Heart left ventricle (tissue), 16 donors: Measurements from ENCODE around the gene KLHL9. TPM values are rescaled to one million over a fixed set of nuclear protein-coding genes. Genes with fewer than 3 reads are reported as not detected.

Experiments
- ATAC-seq, 4 donors: fragments of 200-7000 bp; cut with Tn5 transposase; one replicate each; pipeline ENCODE4 v1.9.1; 2020 to 2022; ENCODE audit warnings: moderate library complexity in 4 of 4, mild to moderate bottlenecking in 3 of 4, moderate number of reproducible peaks in 1 of 4
- DNase-seq, 5 donors: peaks; one replicate each; pipeline ENCODE4 v3.0.0-alpha.2; 2020
- H3K27ac ChIP-seq, 12 donors: fragments of 200-600 bp; sonication (generic) in 4 of 12; one replicate each; pipeline versions ENCODE4 v1.5.0 to v1.8.0; 2016 to 2022; ENCODE audit warnings: mild to moderate bottlenecking in 2 of 12
- H3K27me3 ChIP-seq, 9 donors: fragments of 200-600 bp; sonication (generic) in 2 of 9; one replicate each; pipeline versions ENCODE4 v1.5.1 to v1.8.0; 2016 to 2022; ENCODE audit warnings: mild to moderate bottlenecking in 3 of 9
- H3K36me3 ChIP-seq, 9 donors: fragments of 200-600 bp; sonication (generic) in 2 of 9; one replicate each; pipeline versions ENCODE4 v1.5.0 to v1.8.0; 2018 to 2022; ENCODE audit warnings: mild to moderate bottlenecking in 2 of 9
- H3K4me1 ChIP-seq, 12 donors: fragments of 200-600 bp; sonication (generic) in 4 of 12; one replicate each; pipeline versions ENCODE4 v1.5.0 to v1.8.0; 2016 to 2022; ENCODE audit warnings: mild to moderate bottlenecking in 3 of 12
- H3K4me3 ChIP-seq, 12 donors: fragments of 200-600 bp; sonication (generic) in 4 of 12; one replicate each; pipeline versions ENCODE4 v1.5.0 to v1.8.0; 2017 to 2022; ENCODE audit warnings: mild to moderate bottlenecking in 9 of 12, moderate library complexity in 4 of 12
- H3K9me3 ChIP-seq, 12 donors: fragments of 200-600 bp; sonication (generic) in 4 of 12; one replicate each; pipeline versions ENCODE4 v1.5.0 to v1.8.0; 2016 to 2022; ENCODE audit warnings: mild to moderate bottlenecking in 1 of 12
- POLR2A ChIP-seq, 2 donors: fragments of 450-650 bp; IDR thresholded peaks; one replicate each; pipeline ENCODE4 v1.6.1; 2017; ENCODE audit warnings: antibody characterized with exemption in 2 of 2, mild to moderate bottlenecking in 2 of 2, moderate library complexity in 2 of 2
- WGBS, 4 donors: extraction: QIAGEN DNeasy Blood & Tissue Kit in 2 of 4; methylation state at CpG; one replicate each; pipeline versions ENCODE4 v1.1.5 to v1.1.7; 2013 to 2018; 5-methylcytosine and 5-hydroxymethylcytosine counted together
- intact Hi-C, 10 donors: fragments of 100-400 bp; cut with DNase I; formaldehyde crosslinking; loops; one replicate each; pipeline versions ENCODE4 v1.11.1 to v1.14.2; 2022
- polyA plus RNA-seq, 2 donors: library from polyadenylated mRNA; stranded (reverse); fragments of 200-250 nt; gene quantifications; one replicate each; pipeline ENCODE4 v1.2.3, GENCODE V29; 2013
- total RNA-seq, 9 donors: library from RNA; depleted of rRNA in 2 of 9; stranded (reverse); fragments of >200 nt in 2 of 9; fragmentation: NEBNext Ultra II Directional in 3 of 9; extraction: Animal tissue kit (Norgen Biotek cat#: 25700) in 3 of 9; gene quantifications; one replicate each; pipeline versions ENCODE4 v1.1.0 to v1.2.4, GENCODE V29; 2016 to 2023
- TF ChIP-seq, protein P1 (sequence below), 12 donors: fragments of 200-600 bp; sonication (generic) in 4 of 12; IDR thresholded peaks; one replicate each; pipeline versions ENCODE4 v1.5.0 to v1.8.0; 2018 to 2022; ENCODE audit warnings: antibody characterized with exemption in 12 of 12, mild to moderate bottlenecking in 5 of 12
- donor health status: ischemic (EF 13 %, LVEDD 7.1; RV severe dilation, severe dysfunction).
- donor health status: healthy with polysubstance abuse.
- donor health status: DM: no; HTN: yes; CAD: no.
- donor health status: DM: no; HTN: no; CAD: no.
- donor health status: ischemic (EF 25% LVEDD 6.9; RV normal size, moderate dysfunction).
- donor health status: ischemic (EF 25% LVEDD 5.7; RV mildly dilated, moderate dysfunction).
- donor health status: healthy.
- donor health status: DM: yes; HTN: yes; CAD: no.
- donor health status: ischemic (EF 35%, LVEDD 5.7; RV mildly dilated, moderate dysfunction).
- donor health status: nonischemic (EF 11% LVEDD 7.7; RV severe dilation, severe dysfunction).
- donor health status: DM: yes; HTN: yes; CAD: no.
- donor health status: PGD.
- donor health status: ischemic (EF 29% LVEDD 5.4; RV normal size, mild dysfunction).
- donor health status: nonischemic (EF 23%, LVEDD 6.1; RV moderate dilation, normal function).

KLHL9 gene
- total and polyA plus RNA-seq, 11 donors: 4.4 to 15.1 (median 11.8) TPM

DNA sequence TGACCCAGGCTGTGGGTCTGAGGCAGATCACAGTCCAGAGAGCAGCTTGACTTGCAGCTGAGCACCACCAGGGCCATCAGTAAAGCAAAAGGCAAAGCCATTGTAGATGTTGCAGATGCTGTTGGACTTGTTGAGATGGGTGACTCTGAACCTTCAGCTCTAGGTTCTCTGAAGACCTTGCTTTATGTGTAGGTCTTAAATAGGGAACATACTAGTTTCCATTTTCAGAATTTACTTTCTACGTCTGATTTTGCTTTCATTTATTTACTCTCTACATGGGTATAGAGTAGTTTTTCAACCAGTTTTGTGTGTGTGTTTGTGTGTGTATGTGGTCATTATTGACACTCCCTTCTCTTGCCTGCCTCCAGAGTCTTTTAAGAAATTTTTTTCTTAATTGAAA is 15.6 kb upstream of the KLHL9 start, which contains the start of gene IFNA6:
IFNA6 (minus strand) TSS at position 101 of the 400 bp plus-strand sequence; CDS start at position 101, 0 bp downstream.
- Histone ChIP-seq H3K4me3 (no peak within 1 kb of the TSS), H3K4me1 (no peaks in the 10 kb centered on the region), H3K36me3 (no peaks in the 10 kb centered on the region), H3K9me3 (peaks cover 0 to under 1% (median 0%) of the 10 kb centered on the region in 12 donors), H3K27me3 (peaks cover 0 to 23% (median 0%) of the 10 kb centered on the region in 9 donors), H3K27ac (no peak within 1 kb of the TSS)
- intact Hi-C loops: no loop called here
- DNase-seq (no peak), ATAC-seq (no peak)
- TF ChIP-seq POLR2A (IDR thresholded peaks at IDR 0.05): no peak
- TF ChIP-seq, protein P1, sequence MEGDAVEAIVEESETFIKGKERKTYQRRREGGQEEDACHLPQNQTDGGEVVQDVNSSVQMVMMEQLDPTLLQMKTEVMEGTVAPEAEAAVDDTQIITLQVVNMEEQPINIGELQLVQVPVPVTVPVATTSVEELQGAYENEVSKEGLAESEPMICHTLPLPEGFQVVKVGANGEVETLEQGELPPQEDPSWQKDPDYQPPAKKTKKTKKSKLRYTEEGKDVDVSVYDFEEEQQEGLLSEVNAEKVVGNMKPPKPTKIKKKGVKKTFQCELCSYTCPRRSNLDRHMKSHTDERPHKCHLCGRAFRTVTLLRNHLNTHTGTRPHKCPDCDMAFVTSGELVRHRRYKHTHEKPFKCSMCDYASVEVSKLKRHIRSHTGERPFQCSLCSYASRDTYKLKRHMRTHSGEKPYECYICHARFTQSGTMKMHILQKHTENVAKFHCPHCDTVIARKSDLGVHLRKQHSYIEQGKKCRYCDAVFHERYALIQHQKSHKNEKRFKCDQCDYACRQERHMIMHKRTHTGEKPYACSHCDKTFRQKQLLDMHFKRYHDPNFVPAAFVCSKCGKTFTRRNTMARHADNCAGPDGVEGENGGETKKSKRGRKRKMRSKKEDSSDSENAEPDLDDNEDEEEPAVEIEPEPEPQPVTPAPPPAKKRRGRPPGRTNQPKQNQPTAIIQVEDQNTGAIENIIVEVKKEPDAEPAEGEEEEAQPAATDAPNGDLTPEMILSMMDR (IDR thresholded peaks at IDR 0.05): no peak
- WGBS, 4 donors: 79 to 89% (median 85%) methylated on average over 1 of the region's 1 CpG

DNA sequence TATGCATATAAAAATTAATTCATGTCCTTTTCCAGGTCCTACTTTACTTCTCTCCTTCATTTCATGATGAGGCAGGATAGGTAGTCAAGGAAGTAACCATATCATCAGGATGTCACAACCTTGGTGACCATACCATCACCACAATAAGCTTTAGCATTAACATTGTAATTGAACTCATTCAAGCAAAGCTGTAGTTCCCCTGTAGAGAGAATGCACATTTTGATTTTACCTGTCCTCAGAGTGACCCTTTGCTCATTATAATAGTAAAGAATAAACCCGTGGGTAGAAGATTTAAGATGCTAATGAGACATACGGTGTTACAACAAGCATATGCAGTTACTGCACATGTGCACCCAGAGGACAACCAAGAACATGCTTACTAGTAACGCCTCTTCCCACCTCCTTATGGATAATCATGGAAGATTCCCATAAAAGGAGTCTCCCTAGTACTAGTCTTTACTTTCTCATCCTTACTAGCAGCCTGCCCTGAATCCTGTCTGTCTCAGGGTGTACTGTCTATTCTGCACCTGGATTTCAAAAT is 13.3 kb upstream of the KLHL9 start:
- H3K4me1 ChIP-seq: no peaks in the 10 kb centered on the region
- peaks cover 0 to 7% (median 0%) of the 10 kb centered on the region in 12 donors for H3K9me3 ChIP-seq
- no peaks in the 10 kb centered on the region for H3K36me3 ChIP-seq
- TF ChIP-seq, protein P1 (IDR thresholded peaks at IDR 0.05): no peak
- no peak for TF ChIP-seq POLR2A (IDR thresholded peaks at IDR 0.05)
- ATAC-seq: no peak
- no peak overlapping the region for H3K4me3 ChIP-seq
- 68 to 73% (median 70%) methylated on average over 3 of the region's 3 CpGs for WGBS, 4 donors
- peaks cover 0 to 25% (median 0%) of the 10 kb centered on the region in 9 donors for H3K27me3 ChIP-seq
- no peak for DNase-seq
- intact Hi-C loops: no loop called here
- H3K27ac ChIP-seq: no peak overlapping the region

DNA sequence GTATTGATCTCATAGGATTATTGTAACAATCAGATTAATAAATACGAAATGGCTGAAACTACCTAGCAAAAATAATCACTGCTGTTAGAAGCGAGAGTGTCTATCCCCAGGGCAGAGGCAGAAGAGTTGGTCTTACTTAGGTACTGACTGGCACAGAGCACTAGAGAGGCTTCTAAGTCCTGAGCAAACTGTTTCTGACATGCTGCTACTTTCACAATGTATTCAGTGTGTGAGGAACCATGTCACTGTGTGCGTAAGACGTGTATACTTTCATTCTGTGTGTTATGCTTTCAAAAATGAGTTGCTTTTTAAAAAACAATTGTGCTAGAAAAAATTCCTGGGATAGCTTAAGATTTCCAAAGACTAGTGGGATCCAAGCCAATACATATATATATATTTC is 5.5 kb upstream of the KLHL9 start:
- intact Hi-C loops: no loop called here
- WGBS, 4 donors: 83 to 92% (median 89%) methylated on average over 4 of the region's 4 CpGs
- no peak for ATAC-seq

DNA sequence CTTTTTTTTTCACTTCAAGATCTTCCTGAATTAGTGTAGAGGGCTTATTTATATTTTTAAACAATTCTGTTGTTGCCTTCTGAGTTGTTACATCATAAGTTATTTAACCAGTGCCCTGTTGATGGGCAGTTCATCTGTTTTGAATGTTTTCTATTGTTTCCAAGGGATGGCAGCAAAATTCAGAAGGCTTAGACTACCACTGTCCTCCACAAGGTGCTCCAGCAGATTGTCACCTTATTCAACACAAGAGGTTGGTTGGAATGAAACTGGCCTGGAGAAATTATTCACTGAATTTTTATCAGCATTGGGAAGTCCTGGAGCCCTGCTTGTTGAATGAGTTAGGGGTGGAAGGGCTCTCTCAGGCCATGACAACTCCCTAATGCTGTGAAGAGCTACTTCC is 1.3 kb upstream of the KLHL9 start:
- H3K27me3 ChIP-seq: peaks cover 0 to 4% (median 0%) of the 10 kb centered on the region in 9 donors
- TF ChIP-seq, protein P1 (IDR thresholded peaks at IDR 0.05): no peak
- no peak for TF ChIP-seq POLR2A (IDR thresholded peaks at IDR 0.05)
- peaks cover 11 to 35% (median 29%) of the 10 kb centered on the region in 12 donors for H3K4me1 ChIP-seq
- H3K4me3 ChIP-seq: no peak overlapping the region
- H3K36me3 ChIP-seq: peaks cover 0 to 12% (median 2%) of the 10 kb centered on the region in 9 donors
- no peak for ATAC-seq
- no peak for DNase-seq
- no peaks in the 10 kb centered on the region for H3K9me3 ChIP-seq
- intact Hi-C loops: loop anchor here in 4 of 10 donors (5.0 kb wide), 3 partner anchors 56 to 671 kb away; partner anchors contain the start of gene CDKN2B (in 1 of the 4)
- no peak overlapping the region for H3K27ac ChIP-seq

More for the DNA sequence above, 5.5 kb upstream of the KLHL9 start:
- TF ChIP-seq, protein P1 (IDR thresholded peaks at IDR 0.05): no peak
- no peak for TF ChIP-seq POLR2A (IDR thresholded peaks at IDR 0.05)
- Histone ChIP-seq H3K27me3 (peaks cover 0 to 9% (median 0%) of the 10 kb centered on the region in 9 donors), H3K4me3 (no peak overlapping the region), H3K9me3 (peaks cover 0 to 7% (median 0%) of the 10 kb centered on the region in 12 donors), H3K36me3 (no peaks in the 10 kb centered on the region), H3K4me1 (peaks cover 0 to 4% (median 0%) of the 10 kb centered on the region in 12 donors), H3K27ac (no peak overlapping the region)
- DNase-seq: no peak
